ENCODE results near the gene IL17B. TPM values are rescaled to one million over a fixed set of nuclear protein-coding genes. Genes with fewer than 3 reads are reported as not detected.

IL17B gene
- total RNA-seq, 1 experiment from 2014 or later: not detected

GRCh38 chr5:149349382-149349781 is 29.7 kb downstream of the IL17B start:
- H3T11ph ChIP-seq (ENCODE audit: low read length): no peak overlapping the region
- H3K4me2 ChIP-seq (ENCODE audit: insufficient read depth, insufficient read length, low read length): no peak overlapping the region
- no peak overlapping the region for H3K18ac ChIP-seq (ENCODE audit: insufficient read length, low read depth, low read length)
- no peak overlapping the region for H3K14ac ChIP-seq (ENCODE audit: insufficient read depth, low read length)
- H3K36me3 Mint-ChIP-seq (ENCODE audit: insufficient read depth in 1 of 3, low read depth in 3 of 3): peaks cover 34 to 72% (median 68%) of the 10 kb centered on the region in 3 experiments; a peak in 6 of 7 replicates
- peaks cover 7% of the 10 kb centered on the region; the same call in 1 of the 2 replicates for H3K79me2 ChIP-seq (ENCODE audit: insufficient read depth, low read length)
- no peak overlapping the region for H4K91ac ChIP-seq (ENCODE audit: insufficient read length, low read depth, low read length)
- H3K4me1 ChIP-seq (ENCODE audit: insufficient read depth, low read length): no peaks in the 10 kb centered on the region
- no peak overlapping the region for H3K27ac Mint-ChIP-seq
- H3K23me2 ChIP-seq (ENCODE audit: insufficient read length, low read depth, low read length, poor library complexity, severe bottlenecking): peaks cover 13% of the 10 kb centered on the region
- H3K9me3 ChIP-seq (ENCODE audit: control insufficient read depth, low read depth, low read length): no peaks in the 10 kb centered on the region
- DNase-seq: no peak
- H2BK20ac ChIP-seq (ENCODE audit: low read depth, low read length, poor library complexity, severe bottlenecking): no peak overlapping the region
- WGBS (ENCODE audit: extremely low coverage, insufficient read length, low lambda C conversion rate): no CpG with 5 or more reads among the region's 4 CpGs
- no peak overlapping the region for H3K23ac ChIP-seq (ENCODE audit: insufficient read length, low read depth, low read length)
- H3K56ac ChIP-seq (ENCODE audit: insufficient read length, low read depth, low read length): no peak overlapping the region
- no peak overlapping the region for H2BK5ac ChIP-seq (ENCODE audit: insufficient read length, low read length)
- no peaks in the 10 kb centered on the region for H3K27me3 ChIP-seq (ENCODE audit: insufficient read depth, low read length)
- peaks cover 4% of the 10 kb centered on the region for H3K79me1 ChIP-seq (ENCODE audit: insufficient read depth, low read depth, low read length, poor library complexity, severe bottlenecking)
- no peak overlapping the region for H2AK5ac ChIP-seq (ENCODE audit: insufficient read length, low read length)
- H4K8ac ChIP-seq (replicated peaks; ENCODE audit: insufficient read length, low read depth, low read length): no peak overlapping the region
- no peak overlapping the region for H2BK15ac ChIP-seq (ENCODE audit: low read depth, low read length)
- no peak overlapping the region for H2BK12ac ChIP-seq (ENCODE audit: insufficient read length, low read depth, low read length)
- no peak overlapping the region for H3K4ac ChIP-seq (ENCODE audit: low read depth, low read length)
- no peaks in the 10 kb centered on the region for H4K20me1 ChIP-seq (ENCODE audit: control insufficient read depth, insufficient read depth, insufficient read length)
- H3K4me1 Mint-ChIP-seq: peaks cover 9 to 13% of the 10 kb centered on the region in 2 experiments
- H3K27ac ChIP-seq (ENCODE audit: insufficient read length, low read depth, low read length): no peak overlapping the region
- no peak overlapping the region for H2AFZ ChIP-seq (ENCODE audit: low read length)
- no peak overlapping the region for H3K9ac ChIP-seq (ENCODE audit: extremely low read depth, insufficient read length, low read length)
- no peaks in the 10 kb centered on the region for H3K27me3 Mint-ChIP-seq (ENCODE audit: low read depth)
- H2BK120ac ChIP-seq (ENCODE audit: low read depth, low read length, poor library complexity, severe bottlenecking): no peak overlapping the region
- no peak overlapping the region for H3K4me3 Mint-ChIP-seq
- TF ChIP-seq, protein P1, sequence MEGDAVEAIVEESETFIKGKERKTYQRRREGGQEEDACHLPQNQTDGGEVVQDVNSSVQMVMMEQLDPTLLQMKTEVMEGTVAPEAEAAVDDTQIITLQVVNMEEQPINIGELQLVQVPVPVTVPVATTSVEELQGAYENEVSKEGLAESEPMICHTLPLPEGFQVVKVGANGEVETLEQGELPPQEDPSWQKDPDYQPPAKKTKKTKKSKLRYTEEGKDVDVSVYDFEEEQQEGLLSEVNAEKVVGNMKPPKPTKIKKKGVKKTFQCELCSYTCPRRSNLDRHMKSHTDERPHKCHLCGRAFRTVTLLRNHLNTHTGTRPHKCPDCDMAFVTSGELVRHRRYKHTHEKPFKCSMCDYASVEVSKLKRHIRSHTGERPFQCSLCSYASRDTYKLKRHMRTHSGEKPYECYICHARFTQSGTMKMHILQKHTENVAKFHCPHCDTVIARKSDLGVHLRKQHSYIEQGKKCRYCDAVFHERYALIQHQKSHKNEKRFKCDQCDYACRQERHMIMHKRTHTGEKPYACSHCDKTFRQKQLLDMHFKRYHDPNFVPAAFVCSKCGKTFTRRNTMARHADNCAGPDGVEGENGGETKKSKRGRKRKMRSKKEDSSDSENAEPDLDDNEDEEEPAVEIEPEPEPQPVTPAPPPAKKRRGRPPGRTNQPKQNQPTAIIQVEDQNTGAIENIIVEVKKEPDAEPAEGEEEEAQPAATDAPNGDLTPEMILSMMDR (conservative IDR thresholded peaks at IDR 0.05): no peak
- H4K5ac ChIP-seq (ENCODE audit: insufficient read length, low read depth, low read length): no peak overlapping the region
- H3K9me3 Mint-ChIP-seq: no peaks in the 10 kb centered on the region

All from H9 (cell line).